Loucy (cell line): ENCODE data around the gene EIF4ENIF1.
"Not testable (repeated sequence)": the region's sequence is repeated elsewhere in the genome, so short reads cannot be mapped to it uniquely, and the experiment has no call there.

Source experiments
- H2AFZ ChIP-seq: fragments of 200-600 bp; sonication (generic); 2 replicates; pipeline ENCODE4 v1.6.0; 2016; ENCODE audit warnings: antibody characterized with exemption, mild to moderate bottlenecking, low read length, moderate library complexity
- H3F3A ChIP-seq: fragments of 200-600 bp; 2 replicates; pipeline ENCODE4 v1.6.0; 2016; ENCODE audit warnings: antibody characterized with exemption, low read depth, mild to moderate bottlenecking
- H3K27me3 ChIP-seq: fragments of 200-600 bp; sonication (generic); 2 replicates; pipeline ENCODE4 v1.6.1; 2014; ENCODE audit warnings: low read length, mild to moderate bottlenecking; ENCODE audit not compliant: insufficient read depth, poor library complexity, severe bottlenecking
- H3K36me3 ChIP-seq: fragments of 200-600 bp; sonication (generic); 2 replicates; pipeline ENCODE4 v1.6.1; 2016; ENCODE audit warnings: low read length; ENCODE audit not compliant: insufficient read depth
- H3K4me1 ChIP-seq: fragments of 200-600 bp; sonication (generic); 2 replicates; pipeline ENCODE4 v1.5.1; 2014; ENCODE audit warnings: low read length, mild to moderate bottlenecking; ENCODE audit not compliant: insufficient read depth, poor library complexity, severe bottlenecking
- H3K4me2 ChIP-seq: fragments of 200-600 bp; sonication (generic); 2 replicates; pipeline ENCODE4 v1.6.0; 2014; ENCODE audit warnings: antibody characterized with exemption, low read length, low read depth, mild to moderate bottlenecking; ENCODE audit not compliant: poor library complexity, severe bottlenecking
- H3K4me3 ChIP-seq: fragments of 200-600 bp; sonication (generic); 2 replicates; pipeline ENCODE4 v1.5.1; 2014; ENCODE audit warnings: low read length, mild to moderate bottlenecking, mixed read lengths; ENCODE audit not compliant: poor library complexity, severe bottlenecking
- H3K79me2 ChIP-seq: fragments of 200-600 bp; sonication (generic); 2 replicates; pipeline ENCODE4 v1.6.1; 2014; ENCODE audit warnings: low read length; ENCODE audit not compliant: insufficient read depth
- H3K9ac ChIP-seq: fragments of 200-600 bp; sonication (generic); 2 replicates; pipeline ENCODE4 v1.6.0; 2014; ENCODE audit warnings: mild to moderate bottlenecking, low read depth, low read length, moderate library complexity; ENCODE audit not compliant: poor library complexity, severe bottlenecking
- H3K9me2 ChIP-seq: fragments of 200-600 bp; sonication (generic); replicated peaks from 2 replicates; pipeline ENCODE4 v1.6.1; 2016; ENCODE audit warnings: low read depth, low read length, mixed read lengths
- H3K9me3 ChIP-seq: fragments of 200-600 bp; sonication (generic); 2 replicates; pipeline ENCODE4 v1.6.1; 2014; ENCODE audit warnings: mild to moderate bottlenecking, antibody characterized with exemption, low read length, low read depth; ENCODE audit not compliant: insufficient read depth
- H4K20me1 ChIP-seq: fragments of 200-600 bp; sonication (generic); 2 replicates; pipeline ENCODE4 v1.6.0; 2014; ENCODE audit warnings: antibody characterized with exemption, low read length, mild to moderate bottlenecking; ENCODE audit not compliant: insufficient read depth, poor library complexity, severe bottlenecking
- EZH2phosphoT487 ChIP-seq: fragments of 200-600 bp; IDR thresholded peaks from 2 replicates; pipeline ENCODE4 v1.6.1; 2018; ENCODE audit warnings: antibody characterized with exemption, mild to moderate bottlenecking, moderate library complexity, borderline replicate concordance
- TF ChIP-seq, protein P1 (sequence below): fragments of 200-600 bp; sonication (generic); conservative IDR thresholded peaks from 2 replicates; pipeline ENCODE4 v1.5.1; 2014; ENCODE audit warnings: mild to moderate bottlenecking, antibody characterized with exemption, low read length

The EIF4ENIF1 gene

GRCh38 chr22:31436132-31436531 is 53.5 kb downstream of the EIF4ENIF1 start:
- H3K4me3 ChIP-seq, result no peak overlapping the region
- TF ChIP-seq EZH2phosphoT487, result no peak
- TF ChIP-seq, protein P1, sequence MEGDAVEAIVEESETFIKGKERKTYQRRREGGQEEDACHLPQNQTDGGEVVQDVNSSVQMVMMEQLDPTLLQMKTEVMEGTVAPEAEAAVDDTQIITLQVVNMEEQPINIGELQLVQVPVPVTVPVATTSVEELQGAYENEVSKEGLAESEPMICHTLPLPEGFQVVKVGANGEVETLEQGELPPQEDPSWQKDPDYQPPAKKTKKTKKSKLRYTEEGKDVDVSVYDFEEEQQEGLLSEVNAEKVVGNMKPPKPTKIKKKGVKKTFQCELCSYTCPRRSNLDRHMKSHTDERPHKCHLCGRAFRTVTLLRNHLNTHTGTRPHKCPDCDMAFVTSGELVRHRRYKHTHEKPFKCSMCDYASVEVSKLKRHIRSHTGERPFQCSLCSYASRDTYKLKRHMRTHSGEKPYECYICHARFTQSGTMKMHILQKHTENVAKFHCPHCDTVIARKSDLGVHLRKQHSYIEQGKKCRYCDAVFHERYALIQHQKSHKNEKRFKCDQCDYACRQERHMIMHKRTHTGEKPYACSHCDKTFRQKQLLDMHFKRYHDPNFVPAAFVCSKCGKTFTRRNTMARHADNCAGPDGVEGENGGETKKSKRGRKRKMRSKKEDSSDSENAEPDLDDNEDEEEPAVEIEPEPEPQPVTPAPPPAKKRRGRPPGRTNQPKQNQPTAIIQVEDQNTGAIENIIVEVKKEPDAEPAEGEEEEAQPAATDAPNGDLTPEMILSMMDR, result no peak
- no peaks in the 10 kb centered on the region for H4K20me1 ChIP-seq
- H3K9ac ChIP-seq, result no peak overlapping the region
- no peaks in the 10 kb centered on the region for H3K4me1 ChIP-seq
- H3K36me3 ChIP-seq, result peaks cover 89% of the 10 kb centered on the region
- H3K9me2 ChIP-seq, result no peaks in the 10 kb centered on the region
- H3K79me2 ChIP-seq, result no peaks in the 10 kb centered on the region
- no peak overlapping the region for H2AFZ ChIP-seq
- no peak overlapping the region for H3K4me2 ChIP-seq
- no peaks in the 10 kb centered on the region for H3K27me3 ChIP-seq
- 0 out of 2 replicates have a peak, but pooled peaks cover 2% of the 10 kb centered on the region for H3F3A ChIP-seq
- no peaks in the 10 kb centered on the region for H3K9me3 ChIP-seq

- Histone ChIP-seq H3K9me3 (no peaks in the 10 kb centered on the region), H3K79me2 (no peaks in the 10 kb centered on the region), H3K27me3 (no peaks in the 10 kb centered on the region), H3K4me1 (no peaks in the 10 kb centered on the region), H3K9me2 (no peaks in the 10 kb centered on the region), H3K4me3 (no peak overlapping the region), H3K4me2 (no peak overlapping the region), H3K36me3 (peaks cover 86% of the 10 kb centered on the region), H3F3A (0 out of 2 replicates have a peak, but pooled peaks cover 2% of the 10 kb centered on the region), H4K20me1 (no peaks in the 10 kb centered on the region), H3K9ac (no peak overlapping the region), H2AFZ (no peak overlapping the region)
- TF ChIP-seq, protein P1, result no peak
- no peak for TF ChIP-seq EZH2phosphoT487
Observed at GRCh38 chr22:31431950-31432349, 57.7 kb downstream of the EIF4ENIF1 start.

DNA sequence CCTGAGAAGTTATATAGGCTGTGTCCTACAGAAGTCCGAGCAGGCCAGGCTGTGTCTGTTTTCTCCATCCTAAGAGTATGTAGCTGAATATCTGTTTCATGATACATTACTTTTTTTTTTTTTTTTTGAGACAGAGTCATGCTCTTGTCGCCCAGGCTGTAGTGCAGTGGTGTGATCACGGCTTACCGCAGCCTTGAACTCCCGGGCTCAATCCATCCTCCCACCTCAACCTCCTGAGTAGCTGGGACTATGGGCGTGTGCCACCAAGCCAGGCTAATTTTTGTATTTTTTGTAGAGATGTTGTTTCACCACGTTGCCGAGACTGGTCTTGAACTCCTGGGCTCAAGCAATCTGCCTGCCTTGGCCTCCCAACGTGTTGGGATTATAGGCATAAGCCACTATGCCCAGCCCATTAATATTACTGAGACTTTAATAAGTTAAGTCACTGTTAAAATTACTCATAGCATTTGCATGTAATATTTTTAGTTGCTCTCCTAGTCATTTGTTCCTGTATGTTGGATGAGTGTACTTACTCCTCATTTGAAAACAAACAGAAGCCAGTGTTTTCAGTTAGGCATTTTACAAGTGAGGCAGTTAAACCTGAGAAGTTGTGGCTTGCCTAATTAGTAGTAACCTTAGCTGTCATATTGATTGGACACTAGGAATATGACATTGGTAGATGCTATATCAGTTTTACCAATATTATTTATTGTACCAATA is 64.2 kb downstream of the EIF4ENIF1 start:
- Histone ChIP-seq H3F3A (no peaks in the 10 kb centered on the region), H3K4me3 (no peak overlapping the region), H3K4me1 (no peaks in the 10 kb centered on the region), H2AFZ (no peak overlapping the region), H3K27me3 (no peaks in the 10 kb centered on the region), H3K36me3 (peaks cover 87% of the 10 kb centered on the region), H3K9me3 (no peaks in the 10 kb centered on the region), H4K20me1 (no peaks in the 10 kb centered on the region), H3K9me2 (no peaks in the 10 kb centered on the region), H3K4me2 (no peak overlapping the region), H3K9ac (no peak overlapping the region), H3K79me2 (no peaks in the 10 kb centered on the region)
- no peak for TF ChIP-seq EZH2phosphoT487
- TF ChIP-seq, protein P1, result no peak

DNA sequence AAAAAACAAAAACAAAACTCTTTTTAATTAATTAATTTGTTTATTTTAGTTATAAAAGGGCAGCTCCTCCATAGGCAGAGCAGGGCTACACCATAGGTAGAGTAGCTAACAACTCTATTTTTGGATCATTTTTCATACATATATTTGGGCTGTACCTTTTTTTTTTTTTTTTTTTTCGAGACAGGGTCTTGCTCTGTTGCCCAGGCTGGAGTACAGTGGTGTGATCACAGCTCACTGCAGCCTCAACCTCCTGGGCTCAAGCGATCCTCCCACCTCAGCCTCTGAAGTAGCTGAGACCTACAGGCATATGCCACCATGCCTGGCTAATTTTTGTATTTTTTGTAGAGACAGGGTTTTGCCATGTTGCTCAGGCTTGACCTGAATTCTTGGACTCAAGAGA is 87.3 kb downstream of the EIF4ENIF1 start:
- H3K9me3 ChIP-seq, H3K9ac ChIP-seq, H3K27me3 ChIP-seq, H3F3A ChIP-seq, H2AFZ ChIP-seq, H3K9me2 ChIP-seq: not testable (repeated sequence)
- H3K4me3 ChIP-seq, result peak overlapping the region; percentile 19
- H3K79me2 ChIP-seq, result peaks cover 77% of the 10 kb centered on the region
- peaks cover 32% of the 10 kb centered on the region; the same call in 1 of the 2 replicates for H3K36me3 ChIP-seq
- peaks cover 19% of the 10 kb centered on the region for H3K4me1 ChIP-seq
- H4K20me1 ChIP-seq, result peaks cover 33% of the 10 kb centered on the region
- H3K4me2 ChIP-seq, result peak overlapping the region; percentile 93
